SK-N-SH (cell line): Measurements from ENCODE around the gene CDH4. TPM values are rescaled to one million over a fixed set of nuclear protein-coding genes. Genes with fewer than 3 reads are reported as not detected.

Experiments used
- CTCF ChIA-PET: fragments of 300-600, 350-600 bp; formaldehyde crosslinking; extraction: SDS; loops from one replicate; lab custom pipeline; 2021; lab: Yijun Ruan, JAX
- POLR2A ChIA-PET: fragments of 350-600 bp; sonication (Branson Sonifier 250); formaldehyde crosslinking; extraction: SDS; loops from one replicate; lab custom pipeline; 2020; ENCODE audit warnings: antibody characterized with exemption, inconsistent platforms; lab: Yijun Ruan, JAX
- DNase-seq: peaks from one replicate; pipeline ENCODE4 v3.0.0; 2012
- H2AFZ ChIP-seq: fragments of 200-600 bp; sonication (generic); 2 replicates; pipeline ENCODE4 v1.8.1; 2016; ENCODE audit warnings: antibody characterized with exemption, mild to moderate bottlenecking, low read depth
- H3F3A ChIP-seq: fragments of 200-600 bp; sonication (generic); replicated peaks from 2 replicates; pipeline ENCODE3; 2016; ENCODE audit warnings: antibody characterized with exemption, mild to moderate bottlenecking; ENCODE audit not compliant: insufficient read depth
- H3K27ac ChIP-seq, 2 experiments: fragments of 200-500 bp in 1 of 2; fragments of 200-600 bp in 1 of 2; sonication (Bioruptor generic) in 1 of 2; sonication (generic), shearing (Covaris generic) in 1 of 2; 2 replicates each; pipeline versions ENCODE4 v1.5.1 to v1.6.1; 2014 to 2016; ENCODE audit warnings: low read depth in 2 of 2, inconsistent platforms in 1 of 2, low read length in 1 of 2, mild to moderate bottlenecking in 1 of 2, mixed read lengths in 1 of 2
- H3K27me3 ChIP-seq: fragments of 200-600 bp; sonication (generic), shearing (Covaris generic); 2 replicates; pipeline ENCODE4 v1.6.1; 2016; ENCODE audit warnings: mixed run types; ENCODE audit not compliant: insufficient read depth
- H3K36me3 ChIP-seq, 2 experiments: fragments of 200-500 bp in 1 of 2; fragments of 200-600 bp in 1 of 2; sonication (Bioruptor generic) in 1 of 2; sonication (generic) in 1 of 2; replicated peaks in 1 of 2; 2 replicates each; pipeline versions ENCODE3 to v1.5.1; 2014 to 2016; ENCODE audit warnings: low read length in 1 of 2, mild to moderate bottlenecking in 1 of 2; ENCODE audit not compliant: insufficient read depth in 2 of 2, control insufficient read depth in 1 of 2
- H3K4me1 ChIP-seq, 2 experiments: fragments of 200-500 bp in 1 of 2; fragments of 200-600 bp in 1 of 2; sonication (Bioruptor generic) in 1 of 2; sonication (generic), shearing (Covaris generic) in 1 of 2; 2 replicates each; pipeline versions ENCODE4 v1.5.1 to v1.6.1; 2014 to 2016; ENCODE audit warnings: low read depth in 1 of 2, low read length in 1 of 2, mixed run types in 1 of 2; ENCODE audit not compliant: insufficient read depth in 2 of 2, control insufficient read depth in 1 of 2
- H3K4me2 ChIP-seq: fragments of 200-600 bp; sonication (generic), shearing (Covaris generic); 2 replicates; pipeline ENCODE4 v1.6.1; 2017; ENCODE audit warnings: mixed run types
- H3K4me3 ChIP-seq, 2 experiments: fragments of 200-500 bp in 1 of 2; fragments of 200-600 bp in 1 of 2; sonication (Bioruptor generic) in 1 of 2; sonication (generic), shearing (Covaris generic) in 1 of 2; 2 replicates each; pipeline versions ENCODE4 v1.5.1 to v1.8.1; 2014 to 2016; ENCODE audit warnings: low read depth in 2 of 2, inconsistent platforms in 1 of 2, low read length in 1 of 2, mild to moderate bottlenecking in 1 of 2, mixed read lengths in 1 of 2, moderate library complexity in 1 of 2
- H3K79me2 ChIP-seq: fragments of 200-600 bp; sonication (generic); 2 replicates; pipeline ENCODE4 v1.8.1; 2017; ENCODE audit warnings: mild to moderate bottlenecking; ENCODE audit not compliant: insufficient read depth
- H3K9ac ChIP-seq: fragments of 200-600 bp; sonication (generic); 2 replicates; pipeline ENCODE4 v1.6.1; 2017; ENCODE audit warnings: mixed run types
- H3K9me2 ChIP-seq: fragments of 200-600 bp; sonication (generic); 2 replicates; pipeline ENCODE4 v1.6.1; 2017; ENCODE audit warnings: mixed run types
- H3K9me3 ChIP-seq: fragments of 200-600 bp; sonication (generic); 2 replicates; pipeline ENCODE4 v1.6.1; 2017; ENCODE audit warnings: mixed run types, mild to moderate bottlenecking, moderate library complexity
- H4K20me1 ChIP-seq: fragments of 200-600 bp; sonication (generic); 2 replicates; pipeline ENCODE4 v1.6.1; 2017; ENCODE audit warnings: mild to moderate bottlenecking, mixed run types; ENCODE audit not compliant: insufficient read depth
- EP300 ChIP-seq, 2 experiments: IDR thresholded peaks; 2 replicates each; pipeline versions ENCODE4 v1.4.0 to v1.6.1; 2012; ENCODE audit warnings: borderline replicate concordance in 1 of 2, low read depth in 1 of 2, low read length in 1 of 2
- EZH2phosphoT487 ChIP-seq: fragments of 200-600 bp; sonication (generic); IDR thresholded peaks from 2 replicates; pipeline ENCODE4 v1.6.1; 2017; ENCODE audit warnings: low read depth, mixed run types, mild to moderate bottlenecking, antibody characterized with exemption, moderate library complexity, borderline replicate concordance
- FOSL2 ChIP-seq: IDR thresholded peaks from 2 replicates; pipeline ENCODE4 v1.4.0; 2012; ENCODE audit warnings: low read depth, mild to moderate bottlenecking, moderate library complexity, borderline replicate concordance
- JUND ChIP-seq: IDR thresholded peaks from 2 replicates; pipeline ENCODE4 v1.4.0; 2012
- MAX ChIP-seq: IDR thresholded peaks from 2 replicates; pipeline ENCODE4 v1.4.0; 2012; ENCODE audit warnings: low read depth
- MEF2A ChIP-seq: IDR thresholded peaks from 2 replicates; pipeline ENCODE4 v1.4.0; 2012; ENCODE audit warnings: low read depth, borderline replicate concordance
- NFIC ChIP-seq: IDR thresholded peaks from 2 replicates; pipeline ENCODE4 v1.4.0; 2012; ENCODE audit warnings: borderline replicate concordance
- NRF1 ChIP-seq: IDR thresholded peaks from 2 replicates; pipeline ENCODE4 v1.6.1; 2012; ENCODE audit warnings: low read depth, mild to moderate bottlenecking, low read length
- PBX3 ChIP-seq: IDR thresholded peaks from 2 replicates; pipeline ENCODE4; 2012
- POLR2AphosphoS5 ChIP-seq: IDR thresholded peaks from 2 replicates; pipeline ENCODE4 v1.6.1; 2012; ENCODE audit warnings: low read depth, low read length
- RAD21 ChIP-seq: IDR thresholded peaks from 2 replicates; pipeline ENCODE4 v1.6.1; 2012; ENCODE audit warnings: mild to moderate bottlenecking, low read length
- REST ChIP-seq: IDR thresholded peaks from 2 replicates; pipeline ENCODE4 v1.6.1; 2012; ENCODE audit warnings: mild to moderate bottlenecking, low read depth, low read length, moderate library complexity
- RXRA ChIP-seq: IDR thresholded peaks from 2 replicates; pipeline ENCODE4 v1.4.0; 2012; ENCODE audit warnings: low read depth, mild to moderate bottlenecking, borderline replicate concordance
- SMC3 ChIP-seq: IDR thresholded peaks from 2 replicates; pipeline ENCODE4 v1.6.1; 2012; ENCODE audit warnings: low read depth, low read length, improper control_type of control experiment
- ZBTB33 ChIP-seq: IDR thresholded peaks from 2 replicates; pipeline ENCODE4 v1.4.0; 2012; ENCODE audit warnings: low read depth, borderline replicate concordance
- WGBS: methylation state at CpG from one replicate; pipeline ENCODE4 v1.1.6; 2017; ENCODE audit warnings: low lambda C conversion rate; 5-methylcytosine and 5-hydroxymethylcytosine counted together
- polyA plus RNA-seq, 3 experiments: library from polyadenylated mRNA; depleted of rRNA; stranded (reverse); fragments of >200 nt; gene quantifications; 2 replicates each; pipeline ENCODE4 v1.2.3, GENCODE V29; 2012
- TF ChIP-seq, protein P1 (sequence below): fragments of 150-350 bp; IDR thresholded peaks from 2 replicates; pipeline ENCODE4 v1.6.1; 2017; ENCODE audit warnings: antibody characterized with exemption, low read length, low read depth, borderline replicate concordance
- TF ChIP-seq, protein P2 (sequence below): fragments of 200-600 bp; sonication (generic); IDR thresholded peaks from 2 replicates; pipeline ENCODE4 v1.6.1; 2017; ENCODE audit warnings: antibody characterized with exemption, mild to moderate bottlenecking, moderate library complexity
- TF ChIP-seq, protein P3 (sequence below): IDR thresholded peaks from 2 replicates; pipeline ENCODE4 v1.4.0; 2012; ENCODE audit warnings: low read depth, borderline replicate concordance

Gene CDH4
- polyA plus RNA-seq, 1 of the 3 experiments (the other 2 are of a cell fraction) = not detected

GRCh38 chr20:61643656-61644377 is 391.8 kb downstream of the CDH4 start:
- CTCF ChIA-PET = no interaction called here
- DNase-seq = no peak
- no peak overlapping the region for H3K4me3 ChIP-seq
- H3F3A ChIP-seq = no peaks in the 10 kb centered on the region
- H3K36me3 ChIP-seq = no peaks in the 10 kb centered on the region
- no peak overlapping the region for H2AFZ ChIP-seq
- 41% methylated on average over 11 of the region's 12 CpGs for WGBS
- no peaks in the 10 kb centered on the region for H4K20me1 ChIP-seq
- H3K79me2 ChIP-seq = no peaks in the 10 kb centered on the region
- no peak overlapping the region for H3K9ac ChIP-seq
- no peaks in the 10 kb centered on the region for H3K9me3 ChIP-seq
- TF ChIP-seq, protein P1, sequence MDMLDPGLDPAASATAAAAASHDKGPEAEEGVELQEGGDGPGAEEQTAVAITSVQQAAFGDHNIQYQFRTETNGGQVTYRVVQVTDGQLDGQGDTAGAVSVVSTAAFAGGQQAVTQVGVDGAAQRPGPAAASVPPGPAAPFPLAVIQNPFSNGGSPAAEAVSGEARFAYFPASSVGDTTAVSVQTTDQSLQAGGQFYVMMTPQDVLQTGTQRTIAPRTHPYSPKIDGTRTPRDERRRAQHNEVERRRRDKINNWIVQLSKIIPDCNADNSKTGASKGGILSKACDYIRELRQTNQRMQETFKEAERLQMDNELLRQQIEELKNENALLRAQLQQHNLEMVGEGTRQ = no peak
- no peak for TF ChIP-seq RAD21
- TF ChIP-seq POLR2AphosphoS5 = no peak
- TF ChIP-seq NFIC = no peak
- TF ChIP-seq RXRA = no peak
- TF ChIP-seq MEF2A = no peak
- no peak for TF ChIP-seq JUND
- TF ChIP-seq NRF1 = no peak
- TF ChIP-seq REST = no peak
- TF ChIP-seq EZH2phosphoT487 = no peak
- TF ChIP-seq SMC3 = no peak
- TF ChIP-seq, protein P2, sequence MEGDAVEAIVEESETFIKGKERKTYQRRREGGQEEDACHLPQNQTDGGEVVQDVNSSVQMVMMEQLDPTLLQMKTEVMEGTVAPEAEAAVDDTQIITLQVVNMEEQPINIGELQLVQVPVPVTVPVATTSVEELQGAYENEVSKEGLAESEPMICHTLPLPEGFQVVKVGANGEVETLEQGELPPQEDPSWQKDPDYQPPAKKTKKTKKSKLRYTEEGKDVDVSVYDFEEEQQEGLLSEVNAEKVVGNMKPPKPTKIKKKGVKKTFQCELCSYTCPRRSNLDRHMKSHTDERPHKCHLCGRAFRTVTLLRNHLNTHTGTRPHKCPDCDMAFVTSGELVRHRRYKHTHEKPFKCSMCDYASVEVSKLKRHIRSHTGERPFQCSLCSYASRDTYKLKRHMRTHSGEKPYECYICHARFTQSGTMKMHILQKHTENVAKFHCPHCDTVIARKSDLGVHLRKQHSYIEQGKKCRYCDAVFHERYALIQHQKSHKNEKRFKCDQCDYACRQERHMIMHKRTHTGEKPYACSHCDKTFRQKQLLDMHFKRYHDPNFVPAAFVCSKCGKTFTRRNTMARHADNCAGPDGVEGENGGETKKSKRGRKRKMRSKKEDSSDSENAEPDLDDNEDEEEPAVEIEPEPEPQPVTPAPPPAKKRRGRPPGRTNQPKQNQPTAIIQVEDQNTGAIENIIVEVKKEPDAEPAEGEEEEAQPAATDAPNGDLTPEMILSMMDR = no peak
- no peak for TF ChIP-seq MAX
- no peak for TF ChIP-seq ZBTB33
- TF ChIP-seq FOSL2 = no peak
- TF ChIP-seq, protein P3, sequence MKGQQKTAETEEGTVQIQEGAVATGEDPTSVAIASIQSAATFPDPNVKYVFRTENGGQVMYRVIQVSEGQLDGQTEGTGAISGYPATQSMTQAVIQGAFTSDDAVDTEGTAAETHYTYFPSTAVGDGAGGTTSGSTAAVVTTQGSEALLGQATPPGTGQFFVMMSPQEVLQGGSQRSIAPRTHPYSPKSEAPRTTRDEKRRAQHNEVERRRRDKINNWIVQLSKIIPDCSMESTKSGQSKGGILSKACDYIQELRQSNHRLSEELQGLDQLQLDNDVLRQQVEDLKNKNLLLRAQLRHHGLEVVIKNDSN = no peak
- no peak for TF ChIP-seq EP300 (IDR thresholded peaks at IDR 0.05; ENCODE audit: borderline replicate concordance in 1 of 2, low read depth in 1 of 2, low read length in 1 of 2)
- TF ChIP-seq PBX3 = no peak
- TF ChIP-seq, all 33 proteins: peak for 0
- POLR2A ChIA-PET = no interaction called here
- Histone ChIP-seq H3K27me3 (no peaks in the 10 kb centered on the region), H3K9me2 (no peaks in the 10 kb centered on the region), H3K4me1 (peaks cover 0 to 4% of the 10 kb centered on the region in 2 experiments; a peak in 1 of 4 replicates), H3K27ac (no peak overlapping the region), H3K4me2 (no peak overlapping the region)
